ENCODE results near the gene CPEB4.

DNA sequence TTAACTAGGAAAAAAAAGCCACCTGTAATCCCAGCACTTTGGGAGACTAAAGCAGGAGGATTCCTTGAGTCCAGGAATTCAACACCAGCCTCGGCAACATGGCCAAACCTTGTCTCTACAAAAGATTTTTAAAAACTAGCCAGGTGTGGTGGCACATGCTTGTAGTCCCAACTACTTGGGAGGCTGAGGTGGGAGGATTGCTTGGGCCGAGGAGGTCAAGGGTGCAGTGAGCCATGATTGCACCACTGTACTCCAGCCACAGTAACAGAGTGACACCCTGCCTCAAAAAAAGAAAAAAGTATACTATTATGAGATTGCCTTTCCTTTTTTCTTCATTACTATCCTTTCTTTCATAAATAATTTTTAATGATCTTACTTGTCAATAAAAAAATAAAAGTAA lies 45.8 kb downstream of the CPEB4 start:
- TF ChIP-seq CTCF (conservative IDR thresholded peaks at IDR 0.05 in 1 of 2, IDR thresholded peaks at IDR 0.05 in 1 of 2; ENCODE audit: extremely low read depth in 1 of 2, insufficient read depth in 1 of 2, low read depth in 1 of 2, low read length in 2 of 2) = no peak
- TF ChIP-seq EZH2 (IDR thresholded peaks at IDR 0.05; ENCODE audit: borderline replicate concordance, low read length) = no peak
